Measurements from ENCODE around the gene SCP2D1.

- TF ChIP-seq CTCF (conservative IDR thresholded peaks at IDR 0.05; ENCODE audit: low read depth, low read length) (no peak), EZH2 (IDR thresholded peaks at IDR 0.05; ENCODE audit: borderline replicate concordance, low read depth, low read length, poor library complexity, severe bottlenecking) (no peak)
Observed at GRCh38 chr20:18811904-18812303, 1.7 kb upstream of the SCP2D1 start.
